ENCODE data around the gene MYOG. TPM values are rescaled to one million over a fixed set of nuclear protein-coding genes. Genes with fewer than 3 reads are reported as not detected.

The MYOG gene
- total and polyA plus RNA-seq, 12 donors = 0.11 TPM; not detected in 11

DNA sequence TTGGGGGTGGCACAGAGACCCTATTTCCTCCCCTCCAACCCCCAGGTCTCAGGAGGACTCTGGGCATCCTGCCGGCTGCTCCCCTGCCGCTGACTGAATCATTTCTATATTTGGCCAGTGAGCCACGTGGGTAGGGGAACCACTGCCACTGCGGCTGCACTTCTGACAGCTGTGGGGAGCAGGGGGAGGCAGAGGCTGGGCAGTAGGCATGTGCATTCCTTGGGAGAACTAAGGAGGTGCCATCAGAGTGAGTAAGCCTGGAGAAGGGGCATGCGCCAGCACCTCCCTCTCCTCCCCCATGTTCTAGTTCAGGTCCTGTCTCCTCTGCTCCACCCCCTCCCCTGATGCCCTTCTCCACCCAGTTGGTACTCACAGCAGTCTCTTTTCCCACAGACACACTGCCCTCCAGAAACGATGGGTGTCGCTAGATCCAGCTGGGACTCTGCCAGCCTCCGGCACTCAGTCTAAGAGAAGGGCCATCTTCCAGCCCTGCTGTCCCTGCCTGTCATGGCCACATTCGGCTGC is 47.5 kb downstream of the MYOG start:
- Histone ChIP-seq H3K27ac (no peak overlapping the region), H3K4me1 (replicated peaks in 1 of 2) (no peaks in the 10 kb centered on the region)
- peak in 5 of 7 donors; percentile 28 to 54 (median 47) for DNase-seq

DNA sequence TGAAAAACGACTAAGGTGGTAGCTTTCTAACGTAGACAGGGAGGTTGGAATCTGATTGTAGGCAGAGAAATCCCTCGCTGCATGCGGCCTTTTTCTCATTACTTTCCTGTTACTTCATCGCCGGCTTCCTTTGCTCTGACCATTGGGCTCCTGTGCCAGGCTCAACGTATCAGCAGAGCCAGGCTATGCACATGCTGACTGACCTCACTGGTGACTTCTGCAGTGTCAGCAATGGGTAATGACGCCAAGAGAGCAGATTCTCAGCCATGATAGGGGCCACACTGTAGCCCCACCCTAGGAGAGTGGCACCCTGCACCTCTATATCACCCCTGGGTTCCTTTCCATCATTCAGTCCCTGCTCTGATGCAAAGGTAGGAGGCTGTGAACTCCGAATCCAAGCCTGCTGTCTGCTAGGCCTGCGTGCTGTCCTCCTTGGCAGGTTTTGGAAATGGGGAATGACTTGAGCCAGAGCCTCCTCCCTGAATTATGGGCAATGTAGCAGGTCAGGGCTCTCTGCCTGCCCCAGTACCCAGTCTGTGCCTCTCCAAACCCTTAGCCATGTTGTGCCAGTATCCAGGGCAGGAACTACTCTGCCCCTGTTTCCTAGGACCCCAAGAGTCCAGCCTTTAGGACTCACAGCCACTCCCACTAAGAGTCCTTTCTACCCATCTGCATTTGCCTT is 48.2 kb downstream of the MYOG start:
- no peak for DNase-seq
- Histone ChIP-seq H3K9me3 (replicated peaks in 1 of 3) (no peaks in the 10 kb centered on the region), H3K4me3 (no peak overlapping the region), H3K4me1 (replicated peaks in 1 of 2) (no peaks in the 10 kb centered on the region), H3K27me3 (peaks cover 4% of the 10 kb centered on the region), H3K27ac (no peak overlapping the region), H3K36me3 (replicated peaks in 1 of 2) (no peaks in the 10 kb centered on the region)
- WGBS, 4 donors = 70 to 82% (median 77%) methylated on average over 7 to 10 of the region's 10 CpGs
- intact Hi-C loops (cut with DNase I) = loop anchor here (2.0 to 5.0 kb wide), 2 partner anchors 179 to 180 kb away; no protein-coding TSS in a partner anchor
- TF ChIP-seq POLR2A (IDR thresholded peaks at IDR 0.05) = no peak
- TF ChIP-seq, protein P1, sequence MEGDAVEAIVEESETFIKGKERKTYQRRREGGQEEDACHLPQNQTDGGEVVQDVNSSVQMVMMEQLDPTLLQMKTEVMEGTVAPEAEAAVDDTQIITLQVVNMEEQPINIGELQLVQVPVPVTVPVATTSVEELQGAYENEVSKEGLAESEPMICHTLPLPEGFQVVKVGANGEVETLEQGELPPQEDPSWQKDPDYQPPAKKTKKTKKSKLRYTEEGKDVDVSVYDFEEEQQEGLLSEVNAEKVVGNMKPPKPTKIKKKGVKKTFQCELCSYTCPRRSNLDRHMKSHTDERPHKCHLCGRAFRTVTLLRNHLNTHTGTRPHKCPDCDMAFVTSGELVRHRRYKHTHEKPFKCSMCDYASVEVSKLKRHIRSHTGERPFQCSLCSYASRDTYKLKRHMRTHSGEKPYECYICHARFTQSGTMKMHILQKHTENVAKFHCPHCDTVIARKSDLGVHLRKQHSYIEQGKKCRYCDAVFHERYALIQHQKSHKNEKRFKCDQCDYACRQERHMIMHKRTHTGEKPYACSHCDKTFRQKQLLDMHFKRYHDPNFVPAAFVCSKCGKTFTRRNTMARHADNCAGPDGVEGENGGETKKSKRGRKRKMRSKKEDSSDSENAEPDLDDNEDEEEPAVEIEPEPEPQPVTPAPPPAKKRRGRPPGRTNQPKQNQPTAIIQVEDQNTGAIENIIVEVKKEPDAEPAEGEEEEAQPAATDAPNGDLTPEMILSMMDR (IDR thresholded peaks at IDR 0.05) = no peak

More for the DNA sequence above, 47.5 kb downstream of the MYOG start:
- intact Hi-C loops (cut with DNase I) = loop anchor here (2.0 to 5.0 kb wide), 2 partner anchors 179 kb away; no protein-coding TSS in a partner anchor
- TF ChIP-seq, protein P1 (IDR thresholded peaks at IDR 0.05) = no peak
- TF ChIP-seq POLR2A (IDR thresholded peaks at IDR 0.05) = no peak
- Histone ChIP-seq H3K36me3 (replicated peaks in 1 of 2) (no peaks in the 10 kb centered on the region), H3K4me3 (no peak overlapping the region), H3K27me3 (peaks cover 4% of the 10 kb centered on the region), H3K9me3 (replicated peaks in 1 of 3) (no peaks in the 10 kb centered on the region)
- 24 to 42% (median 30%) methylated on average over 5 to 9 of the region's 9 CpGs for WGBS, 4 donors

DNA sequence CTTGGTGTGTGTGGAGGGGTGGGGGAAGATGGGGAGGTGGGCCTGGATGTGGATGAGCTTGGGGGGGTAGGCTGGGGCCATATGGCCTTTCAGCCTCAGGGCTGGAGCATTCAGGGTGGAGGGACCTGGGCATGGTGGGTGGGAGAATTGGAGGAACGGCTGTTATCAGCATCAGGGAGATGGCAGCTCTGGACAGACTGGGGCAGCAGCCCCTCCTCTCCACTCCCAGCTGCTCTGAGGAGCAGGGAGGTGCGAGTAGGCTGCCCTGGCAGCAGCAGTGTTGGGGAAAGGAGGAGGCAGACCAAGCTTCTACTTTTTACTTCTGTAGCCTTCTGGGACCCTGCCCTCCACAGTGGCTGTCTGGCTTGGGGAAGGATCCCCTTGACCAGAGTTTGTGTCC is 49.3 kb downstream of the MYOG start:
- Histone ChIP-seq H3K4me3 (no peak overlapping the region), H3K27ac (no peak overlapping the region), H3K9me3 (replicated peaks in 1 of 3) (no peaks in the 10 kb centered on the region), H3K27me3 (peaks cover 4% of the 10 kb centered on the region), H3K4me1 (replicated peaks in 1 of 2) (no peaks in the 10 kb centered on the region), H3K36me3 (replicated peaks in 1 of 2) (no peaks in the 10 kb centered on the region)
- WGBS, 4 donors = 50 to 69% (median 64%) methylated on average over 2 of the region's 2 CpGs
- no peak for DNase-seq
- intact Hi-C loops (cut with DNase I) = loop anchor here in 1 of 2 donors (5.0 kb wide), 1 partner anchor 181 kb away; no protein-coding TSS in a partner anchor
- no peak for TF ChIP-seq POLR2A (IDR thresholded peaks at IDR 0.05)
- TF ChIP-seq, protein P1 (IDR thresholded peaks at IDR 0.05) = no peak

DNA sequence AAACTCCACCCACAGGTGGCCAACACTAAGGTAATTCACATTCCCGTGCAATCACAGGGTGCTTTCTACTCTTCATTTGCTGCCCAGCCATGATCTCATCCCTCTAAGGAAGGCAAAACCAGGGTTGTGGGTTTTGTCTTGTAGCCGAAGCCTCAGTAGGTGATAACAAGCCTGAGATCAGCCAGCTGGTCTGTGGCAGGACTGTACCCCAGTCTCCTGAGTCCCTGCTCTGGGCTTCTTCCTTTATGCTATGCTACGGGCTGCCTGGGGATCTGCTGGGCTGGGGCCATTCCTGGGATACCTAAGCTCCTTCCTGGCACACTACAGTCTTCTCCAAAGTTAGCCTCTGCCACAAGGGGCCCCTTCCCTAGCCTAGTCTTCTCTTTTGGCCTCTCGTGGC is 49.7 kb downstream of the MYOG start:
- H3K36me3 ChIP-seq (replicated peaks in 1 of 2) = no peaks in the 10 kb centered on the region
- no peaks in the 10 kb centered on the region for H3K9me3 ChIP-seq (replicated peaks in 1 of 3)
- 56 to 70% (median 67%) methylated on average over 3 to 4 of the region's 4 CpGs for WGBS, 4 donors
- no peak for TF ChIP-seq POLR2A (IDR thresholded peaks at IDR 0.05)
- TF ChIP-seq, protein P1 (IDR thresholded peaks at IDR 0.05) = no peak
- peaks cover 4% of the 10 kb centered on the region for H3K27me3 ChIP-seq
- DNase-seq = no peak
- no peak overlapping the region for H3K4me3 ChIP-seq
- H3K4me1 ChIP-seq (replicated peaks in 1 of 2) = no peaks in the 10 kb centered on the region
- intact Hi-C loops (cut with DNase I) = loop anchor here in 1 of 2 donors (5.0 kb wide), 1 partner anchor 181 kb away; no protein-coding TSS in a partner anchor
- H3K27ac ChIP-seq = no peak overlapping the region

Measured in adrenal gland (tissue), 12 donors.